Measurements from ENCODE around the gene ATP9A. TPM values are rescaled to one million over a fixed set of nuclear protein-coding genes. Genes with fewer than 3 reads are reported as not detected.
"Not testable (repeated sequence)": the region's sequence is repeated elsewhere in the genome, so short reads cannot be mapped to it uniquely, and the experiment has no call there.

Gene ATP9A
- total and polyA plus RNA-seq, 3 donors from 2014 or later, result 46.4 to 128 (median 89.3) TPM

GRCh38 chr20:51756653-51757052 lies 11.5 kb downstream of the ATP9A start:
- H3K36me3 ChIP-seq (ENCODE audit: low read depth, missing control alignments), result no peaks in the 10 kb centered on the region
- TF ChIP-seq, protein P1, sequence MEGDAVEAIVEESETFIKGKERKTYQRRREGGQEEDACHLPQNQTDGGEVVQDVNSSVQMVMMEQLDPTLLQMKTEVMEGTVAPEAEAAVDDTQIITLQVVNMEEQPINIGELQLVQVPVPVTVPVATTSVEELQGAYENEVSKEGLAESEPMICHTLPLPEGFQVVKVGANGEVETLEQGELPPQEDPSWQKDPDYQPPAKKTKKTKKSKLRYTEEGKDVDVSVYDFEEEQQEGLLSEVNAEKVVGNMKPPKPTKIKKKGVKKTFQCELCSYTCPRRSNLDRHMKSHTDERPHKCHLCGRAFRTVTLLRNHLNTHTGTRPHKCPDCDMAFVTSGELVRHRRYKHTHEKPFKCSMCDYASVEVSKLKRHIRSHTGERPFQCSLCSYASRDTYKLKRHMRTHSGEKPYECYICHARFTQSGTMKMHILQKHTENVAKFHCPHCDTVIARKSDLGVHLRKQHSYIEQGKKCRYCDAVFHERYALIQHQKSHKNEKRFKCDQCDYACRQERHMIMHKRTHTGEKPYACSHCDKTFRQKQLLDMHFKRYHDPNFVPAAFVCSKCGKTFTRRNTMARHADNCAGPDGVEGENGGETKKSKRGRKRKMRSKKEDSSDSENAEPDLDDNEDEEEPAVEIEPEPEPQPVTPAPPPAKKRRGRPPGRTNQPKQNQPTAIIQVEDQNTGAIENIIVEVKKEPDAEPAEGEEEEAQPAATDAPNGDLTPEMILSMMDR (IDR thresholded peaks at IDR 0.05), result no peak
- no peak for TF ChIP-seq POLR2A (IDR thresholded peaks at IDR 0.05)
- peak overlapping the region; percentile 57 to 72 for H3K27ac ChIP-seq
- H3K4me3 ChIP-seq, result no peak overlapping the region
- no peak for DNase-seq
- intact Hi-C loops (cut with DNase I; ENCODE audit: low total_unique reads), result no loop called here
- no peaks in the 10 kb centered on the region for H3K9me3 ChIP-seq
- no peaks in the 10 kb centered on the region for H3K27me3 ChIP-seq
- H3K4me1 ChIP-seq, result peaks cover 21% of the 10 kb centered on the region
- 82 to 90% methylated on average over 3 of the region's 3 CpGs for WGBS, 2 donors

DNA sequence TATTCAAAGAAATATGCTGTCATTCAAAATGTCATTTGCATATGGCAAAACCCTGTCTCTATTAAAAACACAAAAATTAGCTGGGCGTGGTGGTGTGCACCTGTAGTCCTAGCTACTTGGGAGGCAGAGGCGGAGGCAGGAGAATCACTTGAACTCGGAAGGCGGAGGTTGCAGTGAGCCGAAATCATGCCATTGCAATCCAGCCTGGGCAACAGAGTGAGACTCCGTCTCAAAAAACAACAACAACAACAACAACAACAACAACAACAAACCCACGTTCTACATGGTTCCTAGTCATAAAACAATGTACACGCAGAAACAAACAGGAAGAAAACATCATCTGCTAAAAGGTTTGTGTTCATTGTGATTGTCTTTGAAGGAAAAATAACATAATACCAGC lies 15.0 kb downstream of the ATP9A start:
- H3K9me3 ChIP-seq; H3K4me3 ChIP-seq; intact Hi-C loops (cut with DNase I; ENCODE audit: low total_unique reads); H3K27me3 ChIP-seq; H3K27ac ChIP-seq; H3K36me3 ChIP-seq (ENCODE audit: low read depth, missing control alignments); DNase-seq: not testable (repeated sequence)
- 88 to 96% methylated on average over 8 of the region's 8 CpGs for WGBS, 2 donors
- H3K4me1 ChIP-seq, result peaks cover 22% of the 10 kb centered on the region

DNA sequence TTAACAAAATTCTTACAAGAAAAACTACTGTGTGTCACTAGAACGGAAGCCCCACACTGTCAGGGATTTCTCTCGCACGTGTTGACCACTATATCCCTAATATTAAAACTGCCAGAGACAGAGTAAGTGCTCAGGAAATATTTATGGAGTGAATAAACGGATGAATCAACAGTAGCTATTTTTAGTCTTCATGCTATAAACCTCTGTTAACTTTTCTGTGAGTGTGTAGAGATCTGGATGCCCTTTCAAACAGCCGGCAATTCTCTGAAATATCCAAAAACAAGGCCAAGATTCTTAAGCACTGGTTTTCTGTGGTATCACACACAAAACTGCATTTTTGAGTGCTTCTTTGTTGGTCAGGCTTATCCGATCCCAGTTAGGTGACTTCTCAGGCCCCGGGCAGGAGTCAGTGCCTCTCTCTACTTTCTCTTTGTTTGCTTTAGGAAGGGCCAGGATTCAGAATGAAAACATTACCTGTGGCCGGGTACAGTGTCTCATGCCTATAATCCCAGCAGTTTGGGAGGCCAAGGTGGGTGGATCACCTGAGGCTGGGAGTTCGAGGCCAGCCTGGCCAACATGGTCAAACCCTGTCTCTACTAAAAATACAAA lies 15.7 kb downstream of the ATP9A start:
- H3K27ac ChIP-seq, result peak overlapping the region; percentile 27 to 61
- no peak for DNase-seq
- H3K9me3 ChIP-seq, result no peaks in the 10 kb centered on the region
- H3K36me3 ChIP-seq (ENCODE audit: low read depth, missing control alignments), result no peaks in the 10 kb centered on the region
- H3K27me3 ChIP-seq, result no peaks in the 10 kb centered on the region
- TF ChIP-seq, protein P1 (IDR thresholded peaks at IDR 0.05), result no peak
- TF ChIP-seq POLR2A (IDR thresholded peaks at IDR 0.05), result no peak
- peaks cover 16% of the 10 kb centered on the region for H3K4me1 ChIP-seq
- intact Hi-C loops (cut with DNase I; ENCODE audit: low total_unique reads), result no loop called here
- H3K4me3 ChIP-seq, result no peak overlapping the region
- 52 to 55% methylated on average over 9 of the region's 9 CpGs for WGBS, 2 donors

DNA sequence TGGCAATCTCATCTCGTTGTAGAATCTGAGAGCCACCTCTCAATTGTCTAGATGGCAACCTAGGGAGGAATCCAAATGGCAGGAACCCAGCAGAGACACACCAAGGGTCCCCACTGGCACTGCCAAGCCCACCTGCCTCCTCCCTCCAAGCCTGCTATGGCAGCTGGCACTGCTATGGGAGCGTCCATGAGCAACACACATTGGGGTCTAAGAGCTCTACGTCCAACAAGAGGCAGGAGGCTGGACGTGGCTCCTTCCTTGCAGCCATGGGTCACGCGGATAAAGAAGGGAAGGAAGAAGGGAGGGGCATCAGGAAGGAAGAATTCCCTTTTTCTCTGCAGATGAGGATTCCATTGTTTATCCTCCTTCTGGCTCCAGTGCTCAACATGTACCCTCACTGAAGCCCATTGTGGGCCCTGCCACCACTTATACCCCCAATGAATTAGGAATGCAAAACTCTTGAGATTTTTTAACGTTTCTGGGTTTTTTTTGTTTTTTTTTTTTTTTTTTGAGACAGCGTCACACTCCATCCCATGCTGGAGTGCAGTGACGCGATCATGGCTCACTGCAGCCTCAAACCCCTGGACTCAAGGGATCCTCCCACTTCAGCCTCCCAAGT lies 17.3 kb downstream of the ATP9A start:
- TF ChIP-seq, protein P1 (IDR thresholded peaks at IDR 0.05), result no peak
- no peak for TF ChIP-seq POLR2A (IDR thresholded peaks at IDR 0.05)
- intact Hi-C loops (cut with DNase I; ENCODE audit: low total_unique reads), result no loop called here
- WGBS, 2 donors, result 93% methylated on average over 6 to 10 of the region's 10 CpGs
- Histone ChIP-seq H3K27ac (peak overlapping the region; percentile 45 to 73), H3K27me3 (no peaks in the 10 kb centered on the region), H3K36me3 (ENCODE audit: low read depth, missing control alignments) (no peaks in the 10 kb centered on the region), H3K4me3 (no peak overlapping the region), H3K9me3 (no peaks in the 10 kb centered on the region), H3K4me1 (peaks cover 13% of the 10 kb centered on the region)
- no peak for DNase-seq

DNA sequence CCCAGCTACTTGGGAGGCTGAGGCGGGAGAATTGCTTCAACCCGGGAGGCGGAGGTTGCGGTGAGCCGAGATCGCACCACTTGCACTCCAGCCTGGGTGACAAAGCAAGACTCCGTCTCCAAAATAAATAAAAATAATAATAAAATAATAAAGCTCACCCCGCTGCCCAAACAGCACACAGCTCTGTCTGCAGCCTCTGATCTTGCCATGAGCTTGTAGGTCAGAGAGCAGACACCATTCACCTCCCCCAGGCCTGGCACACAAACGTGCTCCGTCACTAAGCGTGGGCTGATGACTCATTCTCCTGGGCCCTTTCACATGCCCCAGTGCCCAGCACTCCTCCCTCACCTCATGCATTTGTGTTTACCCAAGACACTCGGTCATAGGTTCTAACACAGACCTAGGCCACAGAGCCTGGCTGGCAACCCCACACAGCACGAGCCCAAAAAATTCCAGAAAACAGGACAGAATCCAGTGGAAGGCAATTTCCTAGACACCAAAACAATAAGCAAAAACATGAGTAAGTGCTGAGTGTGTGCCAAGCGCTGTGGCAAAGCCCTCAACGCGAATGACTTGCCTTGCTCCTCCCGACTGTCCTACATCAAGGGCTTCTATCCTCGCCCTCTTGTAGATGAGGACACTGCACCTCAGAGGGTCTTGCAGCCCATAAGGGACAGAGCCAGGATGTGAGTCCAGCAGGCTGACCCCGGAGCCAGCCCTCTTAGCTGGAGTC lies 18.0 kb downstream of the ATP9A start:
- intact Hi-C loops (cut with DNase I; ENCODE audit: low total_unique reads), result no loop called here
- peaks cover 13% of the 10 kb centered on the region for H3K4me1 ChIP-seq
- H3K27ac ChIP-seq, result peak overlapping the region; percentile 45 to 73
- H3K9me3 ChIP-seq, result no peaks in the 10 kb centered on the region
- TF ChIP-seq, protein P1 (IDR thresholded peaks at IDR 0.05), result no peak
- TF ChIP-seq POLR2A (IDR thresholded peaks at IDR 0.05), result no peak
- DNase-seq, result peak; percentile 88
- no peak overlapping the region for H3K4me3 ChIP-seq
- no peaks in the 10 kb centered on the region for H3K36me3 ChIP-seq (ENCODE audit: low read depth, missing control alignments)
- WGBS, 2 donors, result 76 to 80% methylated on average over 19 of the region's 19 CpGs
- H3K27me3 ChIP-seq, result no peaks in the 10 kb centered on the region

Data from testis (tissue), 3 donors.